Ishikawa (cell line): ENCODE data around the gene AQP2.

Experiments
- CEBPB ChIP-seq: IDR thresholded peaks from 2 replicates; pipeline ENCODE4 v1.6.1; 2012
- EP300 ChIP-seq: IDR thresholded peaks from 2 replicates; pipeline ENCODE4 v1.6.1; 2012; ENCODE audit warnings: borderline replicate concordance
- RAD21 ChIP-seq: IDR thresholded peaks from 2 replicates; pipeline ENCODE4 v1.6.1; 2012; ENCODE audit warnings: low read depth
- TAF1 ChIP-seq: IDR thresholded peaks from 2 replicates; pipeline ENCODE4 v1.6.1; 2012; ENCODE audit warnings: low read depth, mild to moderate bottlenecking
- YY1 ChIP-seq: IDR thresholded peaks from 2 replicates; pipeline ENCODE4 v1.6.1; 2012; ENCODE audit warnings: low read depth
- TF ChIP-seq, protein P1 (sequence below): IDR thresholded peaks from 2 replicates; pipeline ENCODE4 v1.6.1; 2012; ENCODE audit warnings: low read depth, mild to moderate bottlenecking
- TF ChIP-seq, protein P2 (sequence below): IDR thresholded peaks from 2 replicates; pipeline ENCODE4 v1.6.1; 2012

DNA sequence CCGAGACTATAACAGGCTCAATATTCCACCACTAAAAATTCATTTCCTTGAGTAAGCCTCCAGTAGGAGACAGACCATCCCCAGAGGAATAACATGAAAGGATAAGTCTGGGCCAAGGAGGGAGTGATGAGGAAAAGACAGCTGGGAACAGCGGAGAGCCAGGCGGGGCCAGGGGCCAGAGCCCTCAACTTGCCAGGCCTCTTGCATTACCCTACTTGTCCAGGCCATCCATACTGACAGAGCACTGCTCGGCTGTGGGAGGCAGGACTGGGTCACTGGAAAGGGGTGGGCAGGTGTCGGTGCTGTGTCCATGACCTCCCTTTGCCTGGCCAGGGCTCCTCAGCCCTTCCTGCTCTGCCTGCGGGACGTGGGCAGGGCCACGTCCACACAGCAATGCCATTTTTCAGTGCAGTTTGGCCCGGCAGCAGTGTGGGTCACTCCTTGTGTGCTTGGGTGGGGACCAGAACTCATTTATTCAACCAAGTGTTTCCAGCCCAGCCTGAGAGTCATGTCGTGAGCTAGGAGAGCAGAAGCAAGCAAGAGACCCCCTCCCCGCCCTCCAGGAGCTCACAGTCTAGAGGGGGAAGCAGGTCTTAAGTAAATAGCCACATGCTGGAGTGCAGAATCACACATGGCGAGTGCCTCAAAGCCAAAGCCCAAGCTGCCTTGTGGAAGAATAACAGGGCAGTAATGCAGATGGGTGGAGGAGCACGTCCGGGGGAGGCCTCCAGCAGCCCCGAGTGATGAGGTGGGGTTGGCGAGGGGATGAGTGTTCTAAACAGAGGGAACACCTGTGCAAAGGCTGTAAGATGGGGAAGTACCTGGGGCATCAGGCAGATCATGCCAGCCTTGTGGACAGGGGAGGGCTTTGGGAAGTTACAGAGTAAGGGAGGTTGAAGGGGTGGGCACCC is 37.9 kb upstream of the AQP2 start:
- TF ChIP-seq CEBPB (no peak), YY1 (no peak), EP300 (no peak), TAF1 (no peak), RAD21 (no peak)
- TF ChIP-seq, protein P1, sequence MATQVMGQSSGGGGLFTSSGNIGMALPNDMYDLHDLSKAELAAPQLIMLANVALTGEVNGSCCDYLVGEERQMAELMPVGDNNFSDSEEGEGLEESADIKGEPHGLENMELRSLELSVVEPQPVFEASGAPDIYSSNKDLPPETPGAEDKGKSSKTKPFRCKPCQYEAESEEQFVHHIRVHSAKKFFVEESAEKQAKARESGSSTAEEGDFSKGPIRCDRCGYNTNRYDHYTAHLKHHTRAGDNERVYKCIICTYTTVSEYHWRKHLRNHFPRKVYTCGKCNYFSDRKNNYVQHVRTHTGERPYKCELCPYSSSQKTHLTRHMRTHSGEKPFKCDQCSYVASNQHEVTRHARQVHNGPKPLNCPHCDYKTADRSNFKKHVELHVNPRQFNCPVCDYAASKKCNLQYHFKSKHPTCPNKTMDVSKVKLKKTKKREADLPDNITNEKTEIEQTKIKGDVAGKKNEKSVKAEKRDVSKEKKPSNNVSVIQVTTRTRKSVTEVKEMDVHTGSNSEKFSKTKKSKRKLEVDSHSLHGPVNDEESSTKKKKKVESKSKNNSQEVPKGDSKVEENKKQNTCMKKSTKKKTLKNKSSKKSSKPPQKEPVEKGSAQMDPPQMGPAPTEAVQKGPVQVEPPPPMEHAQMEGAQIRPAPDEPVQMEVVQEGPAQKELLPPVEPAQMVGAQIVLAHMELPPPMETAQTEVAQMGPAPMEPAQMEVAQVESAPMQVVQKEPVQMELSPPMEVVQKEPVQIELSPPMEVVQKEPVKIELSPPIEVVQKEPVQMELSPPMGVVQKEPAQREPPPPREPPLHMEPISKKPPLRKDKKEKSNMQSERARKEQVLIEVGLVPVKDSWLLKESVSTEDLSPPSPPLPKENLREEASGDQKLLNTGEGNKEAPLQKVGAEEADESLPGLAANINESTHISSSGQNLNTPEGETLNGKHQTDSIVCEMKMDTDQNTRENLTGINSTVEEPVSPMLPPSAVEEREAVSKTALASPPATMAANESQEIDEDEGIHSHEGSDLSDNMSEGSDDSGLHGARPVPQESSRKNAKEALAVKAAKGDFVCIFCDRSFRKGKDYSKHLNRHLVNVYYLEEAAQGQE, result no peak
- TF ChIP-seq, protein P2, sequence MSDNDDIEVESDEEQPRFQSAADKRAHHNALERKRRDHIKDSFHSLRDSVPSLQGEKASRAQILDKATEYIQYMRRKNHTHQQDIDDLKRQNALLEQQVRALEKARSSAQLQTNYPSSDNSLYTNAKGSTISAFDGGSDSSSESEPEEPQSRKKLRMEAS, result no peak
